HG02571 (cell line): ENCODE results near the gene PIP4K2A.
A peak's percentile ranks its signal among the peaks of the same experiment; 100 is the strongest.

ENCODE experiments used
- ATAC-seq: cut with Tn5 transposase; IDR thresholded peaks from one replicate; pipeline ENCODE4 v1.9.1; 2021; ENCODE audit warnings: mild to moderate bottlenecking, moderate library complexity; ENCODE audit not compliant: unreplicated experiment

PIP4K2A gene

DNA sequence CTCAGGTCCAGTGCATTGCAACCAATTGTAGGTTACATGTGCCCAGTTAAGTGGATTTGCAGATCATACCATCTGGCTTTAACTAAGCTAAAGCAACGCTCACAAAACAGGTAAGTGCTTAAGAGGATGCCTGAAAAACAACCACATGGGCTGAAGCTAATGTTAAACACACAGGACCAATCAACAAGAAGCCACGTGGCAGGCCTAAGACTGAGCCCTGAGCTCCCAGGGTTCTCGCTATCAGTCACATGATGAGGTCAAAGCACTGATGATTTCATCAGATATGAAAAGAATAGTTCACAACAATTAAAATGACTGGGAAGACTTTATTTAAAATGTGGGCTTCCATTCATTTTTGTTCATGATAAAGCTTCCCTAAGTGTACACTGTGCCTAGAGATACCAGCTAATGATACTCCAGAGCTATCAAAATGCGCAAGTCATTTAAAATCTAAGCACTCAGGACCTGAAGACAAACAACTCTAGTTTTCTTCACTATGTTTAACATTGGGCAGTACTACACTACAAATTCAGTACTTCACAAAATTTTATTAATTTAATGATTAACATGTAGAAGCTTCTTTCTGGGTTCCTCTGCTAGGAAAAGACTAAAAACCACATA, 90.6 kb downstream of the PIP4K2A start:
- no peak for ATAC-seq

DNA sequence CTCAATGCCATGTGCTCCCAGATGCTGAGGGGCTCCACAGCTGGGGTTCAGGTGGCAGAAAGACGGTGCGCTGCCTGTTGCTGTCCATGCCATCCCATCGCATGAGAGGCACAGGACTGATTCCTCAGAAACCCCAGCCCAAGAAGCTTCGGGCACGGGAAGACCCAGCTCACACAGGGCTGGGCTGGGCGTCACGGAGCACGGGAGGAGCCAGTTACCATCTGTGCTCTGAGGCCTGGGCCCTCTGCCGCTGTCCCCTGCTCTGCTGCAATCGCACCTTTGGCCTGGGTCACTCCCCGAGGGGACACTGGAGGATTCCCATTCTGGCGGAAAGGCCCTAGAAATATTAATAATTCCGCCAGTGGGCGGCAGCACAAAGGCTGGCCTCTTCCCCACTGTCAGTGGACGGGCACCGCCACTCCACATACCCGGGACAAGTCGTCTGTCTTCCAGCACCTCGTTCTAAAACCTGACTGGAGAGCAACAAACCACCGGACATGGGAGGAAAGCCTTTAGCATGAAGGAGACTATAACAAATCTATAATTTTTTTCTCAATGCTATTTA, 92.1 kb downstream of the PIP4K2A start:
- no peak for ATAC-seq

DNA sequence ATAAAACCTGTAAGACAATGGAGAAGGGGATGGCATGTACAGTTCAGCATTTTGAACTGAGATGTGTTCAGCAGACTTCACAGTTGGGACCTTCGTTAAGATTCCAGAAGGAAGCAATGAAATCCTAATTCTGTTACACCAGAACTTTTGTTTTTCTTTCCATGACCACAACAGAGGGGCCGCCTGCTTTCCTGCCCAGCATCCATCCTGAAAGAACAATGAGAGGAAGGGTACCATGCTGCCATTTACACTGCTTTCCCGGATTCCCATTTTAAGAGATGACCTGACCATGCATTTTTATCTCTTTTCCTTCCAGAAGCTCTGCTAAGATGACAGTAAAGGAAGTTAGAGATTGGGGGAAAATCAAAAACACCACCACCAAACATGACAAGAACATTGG, 92.7 kb downstream of the PIP4K2A start:
- ATAC-seq = no peak

DNA sequence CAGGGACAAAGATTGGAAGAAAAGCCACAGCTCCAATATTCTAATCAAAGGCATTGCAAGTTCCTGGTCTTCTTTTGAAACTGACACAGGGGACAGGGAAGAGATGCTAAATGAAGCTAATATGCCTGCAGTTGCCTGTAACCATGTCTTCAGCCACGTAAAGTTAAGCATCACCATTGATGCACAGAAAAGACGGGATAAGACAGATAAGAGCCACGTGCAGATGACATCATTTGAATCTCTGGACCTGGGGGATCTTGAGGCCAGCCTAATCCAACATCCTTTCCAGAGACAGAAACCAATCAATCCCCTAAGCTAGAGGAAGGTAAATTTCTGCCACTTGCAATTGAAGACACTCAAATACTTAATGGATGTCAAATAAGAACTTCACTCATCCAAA, 93.4 kb downstream of the PIP4K2A start:
- ATAC-seq = no peak

DNA sequence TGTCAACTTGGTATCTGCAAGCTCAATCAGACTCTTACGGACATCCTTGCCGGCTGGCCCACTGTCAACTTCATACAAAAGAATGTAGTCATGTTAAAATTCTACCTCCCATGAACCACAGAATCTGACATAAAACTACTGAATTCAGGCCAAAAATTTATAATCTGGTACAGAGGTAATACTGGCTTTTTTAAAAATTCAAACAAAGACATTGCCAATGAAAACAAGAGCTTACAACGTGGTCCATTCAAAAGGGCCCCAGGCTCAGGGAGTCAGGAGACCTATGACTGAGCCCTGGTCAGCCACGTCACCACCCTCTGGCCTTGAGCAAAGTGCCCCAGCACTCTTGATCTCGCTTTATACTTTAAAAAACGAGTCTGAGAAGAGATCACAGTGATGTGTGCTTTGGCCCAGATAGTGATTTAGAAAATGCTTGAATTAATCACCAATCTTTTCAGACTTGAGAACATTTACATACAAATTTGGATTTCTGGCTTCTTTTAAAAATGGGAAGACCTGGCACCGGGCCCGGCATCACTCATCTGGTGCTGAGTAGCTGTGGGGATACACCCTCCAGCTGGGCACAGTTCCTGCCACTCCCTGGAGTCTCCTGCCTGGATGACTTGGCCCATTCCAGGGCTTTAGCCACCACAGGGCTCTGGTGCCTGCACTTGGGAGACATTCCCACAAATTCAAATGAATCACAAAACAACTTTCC, 94.1 kb downstream of the PIP4K2A start:
- ATAC-seq = no peak

DNA sequence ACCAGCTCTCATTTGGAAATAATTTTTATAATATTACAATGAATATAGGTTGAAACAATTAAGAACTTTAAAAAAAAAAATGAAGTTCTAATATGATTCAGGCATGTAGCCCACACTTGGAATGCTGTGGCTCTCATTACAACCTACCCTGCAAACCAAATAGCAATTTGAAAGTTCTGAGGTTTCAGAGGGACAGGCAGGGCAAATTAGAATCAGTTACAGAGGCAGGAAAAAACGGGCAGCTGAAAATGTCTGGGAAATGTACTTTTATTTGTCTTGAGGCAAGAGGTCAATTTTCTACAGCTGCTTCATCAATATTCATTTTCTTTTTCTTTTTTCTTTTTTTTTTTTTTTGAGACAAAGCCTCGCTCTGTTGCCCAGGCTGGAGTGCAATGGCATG, 95.3 kb downstream of the PIP4K2A start:
- no peak for ATAC-seq

DNA sequence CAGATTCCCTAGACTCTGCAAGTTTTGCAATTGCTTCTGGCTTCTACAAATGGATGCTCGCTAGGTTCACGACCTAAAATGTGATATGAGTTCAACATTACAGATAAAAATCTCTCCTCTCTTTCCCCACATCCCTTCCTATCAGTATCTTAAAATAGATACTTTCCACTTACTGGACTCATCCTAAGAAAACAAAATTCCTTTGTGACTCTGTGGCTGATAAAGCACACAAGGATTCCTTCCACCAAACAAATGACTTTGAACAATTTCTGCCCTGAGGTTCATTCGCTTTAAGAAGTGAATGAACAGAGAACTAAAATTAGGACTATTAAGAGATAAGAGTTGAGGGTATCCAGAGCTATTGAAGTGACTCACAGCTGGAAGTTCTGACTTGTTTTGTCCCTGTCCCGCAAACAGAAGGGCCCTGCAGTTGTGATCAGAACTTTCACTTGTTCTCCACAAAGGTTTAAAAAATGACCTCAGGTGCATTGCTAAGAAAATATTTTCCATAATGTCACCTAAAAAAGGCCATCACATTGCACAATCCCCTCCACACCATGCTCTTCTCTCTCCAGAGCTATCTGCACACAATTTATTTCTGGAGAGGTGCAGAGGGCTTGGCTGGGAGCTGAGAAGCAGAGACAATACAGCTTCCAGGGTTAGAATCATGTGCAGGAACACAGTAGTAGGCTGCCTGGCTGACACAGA, 96.1 kb downstream of the PIP4K2A start:
- ATAC-seq = no peak

DNA sequence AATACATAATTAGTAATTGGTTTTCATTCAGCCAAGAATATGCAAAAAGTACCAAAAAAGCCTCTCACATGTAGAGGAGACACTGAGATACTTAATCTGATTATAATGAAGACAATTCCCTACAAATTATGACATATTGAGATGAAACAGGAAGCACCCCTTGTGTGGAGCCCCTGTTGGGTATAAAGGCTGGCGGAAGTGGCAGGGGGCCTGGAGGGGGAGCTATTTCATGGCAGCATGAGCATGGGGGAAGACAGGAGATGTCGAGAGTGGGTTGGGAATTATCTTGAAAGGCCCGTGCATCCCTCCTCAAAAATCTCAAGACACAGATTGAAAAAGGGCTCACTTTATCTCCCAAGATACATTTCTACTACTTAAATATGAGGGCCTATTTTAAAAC, 96.9 kb downstream of the PIP4K2A start:
- ATAC-seq = no peak

DNA sequence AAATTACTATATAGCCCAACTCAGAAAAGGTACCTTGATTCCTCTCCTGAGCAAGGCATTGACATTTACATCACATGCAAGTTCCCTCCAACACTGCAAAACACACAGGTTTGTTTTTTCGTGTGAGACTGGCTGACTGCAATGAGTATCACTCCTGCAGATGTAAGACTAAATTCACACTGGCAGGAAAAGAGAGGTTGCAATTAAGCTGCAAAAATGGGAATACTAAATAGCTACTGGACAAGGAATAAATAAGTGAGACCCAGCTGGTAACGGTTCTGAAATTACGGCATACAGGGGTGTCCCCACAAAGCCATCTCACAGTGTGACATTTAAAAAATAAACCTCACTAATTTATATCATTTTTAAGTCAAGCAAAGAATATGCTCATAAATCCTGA, 97.3 kb downstream of the PIP4K2A start:
- no peak for ATAC-seq

DNA sequence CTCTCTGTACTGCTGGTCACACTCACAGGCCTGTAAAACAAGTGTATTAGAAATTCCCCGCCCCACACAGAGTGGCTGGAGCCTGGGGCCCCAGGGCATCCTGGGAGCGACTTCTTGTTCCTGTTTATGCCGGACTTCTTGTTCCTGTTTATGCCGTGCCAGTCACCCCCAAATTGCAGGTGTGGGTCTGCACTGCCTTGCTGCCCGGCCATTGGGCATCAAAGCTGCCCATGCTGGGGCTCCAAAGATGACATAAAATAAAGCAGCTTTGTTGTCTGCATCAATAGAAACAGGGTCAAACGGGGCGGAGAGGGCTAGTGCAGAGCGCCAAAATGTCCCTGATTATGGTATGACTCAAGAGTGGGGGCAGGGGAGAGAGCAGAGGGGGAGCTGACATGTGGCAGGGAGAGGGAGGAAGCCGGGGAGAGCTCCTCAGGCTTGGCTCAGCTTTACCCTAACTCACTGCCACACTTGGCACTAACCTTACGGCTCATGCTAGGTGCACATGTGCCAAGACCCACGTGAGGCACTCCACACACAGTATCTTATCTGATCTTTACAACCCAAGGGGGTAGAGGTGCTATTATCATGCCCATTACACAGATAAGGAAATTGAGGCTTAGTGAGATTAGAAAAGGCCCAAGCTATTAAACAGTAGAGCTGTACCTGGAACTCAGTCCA, 98.4 kb downstream of the PIP4K2A start:
- ATAC-seq = peak; percentile 70

DNA sequence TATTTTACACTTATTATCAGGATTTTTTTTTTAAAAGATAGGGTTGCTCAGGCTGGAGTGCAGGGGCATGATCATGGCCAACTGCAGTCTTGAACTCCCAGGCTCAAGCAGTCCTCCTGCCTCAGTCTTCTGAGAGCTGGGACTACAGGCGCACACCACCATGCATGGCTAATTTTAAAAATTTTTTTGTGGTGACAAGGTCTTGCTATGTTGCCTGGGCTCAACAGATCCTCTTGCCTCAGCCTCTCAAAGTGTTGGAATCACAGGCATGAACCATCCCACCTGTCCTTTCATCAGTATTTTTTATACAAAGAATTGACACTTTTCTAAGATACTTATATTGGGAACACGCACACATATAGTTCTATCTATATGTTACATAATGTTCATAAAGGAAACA, 99.3 kb downstream of the PIP4K2A start:
- ATAC-seq = no peak

DNA sequence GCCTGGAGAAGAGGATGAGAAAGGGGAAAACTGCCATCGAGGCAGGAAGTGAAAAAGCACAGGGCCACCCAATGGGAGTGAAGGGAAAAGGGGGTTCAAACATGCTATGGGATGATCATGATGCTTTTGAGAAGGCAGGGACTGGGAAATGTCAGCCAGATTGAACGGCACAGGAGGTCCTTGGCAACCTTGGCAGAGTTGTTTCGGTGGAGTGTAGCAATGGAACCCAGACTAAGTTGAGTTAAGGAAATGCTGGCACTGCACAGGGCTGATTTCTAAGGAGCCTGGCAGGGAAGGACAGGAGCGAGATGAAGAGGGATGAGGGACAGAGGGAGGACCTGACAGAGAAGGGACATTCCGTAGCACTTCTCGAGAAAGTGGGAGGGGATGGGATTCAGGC, 101.4 kb downstream of the PIP4K2A start:
- no peak for ATAC-seq

DNA sequence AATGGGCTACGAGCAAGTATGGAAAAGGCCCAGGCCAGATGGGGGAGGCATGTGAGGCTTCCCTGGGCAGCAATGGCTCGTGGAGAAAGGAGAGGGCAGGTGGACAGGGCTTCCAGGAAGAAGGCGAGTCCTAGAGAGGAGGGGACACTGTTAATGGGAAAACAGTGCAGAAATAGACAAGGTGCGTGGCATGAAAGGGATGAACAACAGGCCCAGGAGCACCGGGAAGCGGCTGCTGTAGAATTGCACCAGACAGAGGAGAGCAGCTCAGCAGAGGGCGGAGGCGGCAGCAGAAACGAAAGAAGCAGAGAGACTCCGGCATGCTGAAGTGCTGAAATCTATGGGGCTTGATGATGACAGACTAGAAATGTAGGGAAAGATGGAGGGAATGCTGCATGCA, 102.1 kb downstream of the PIP4K2A start:
- ATAC-seq = no peak

DNA sequence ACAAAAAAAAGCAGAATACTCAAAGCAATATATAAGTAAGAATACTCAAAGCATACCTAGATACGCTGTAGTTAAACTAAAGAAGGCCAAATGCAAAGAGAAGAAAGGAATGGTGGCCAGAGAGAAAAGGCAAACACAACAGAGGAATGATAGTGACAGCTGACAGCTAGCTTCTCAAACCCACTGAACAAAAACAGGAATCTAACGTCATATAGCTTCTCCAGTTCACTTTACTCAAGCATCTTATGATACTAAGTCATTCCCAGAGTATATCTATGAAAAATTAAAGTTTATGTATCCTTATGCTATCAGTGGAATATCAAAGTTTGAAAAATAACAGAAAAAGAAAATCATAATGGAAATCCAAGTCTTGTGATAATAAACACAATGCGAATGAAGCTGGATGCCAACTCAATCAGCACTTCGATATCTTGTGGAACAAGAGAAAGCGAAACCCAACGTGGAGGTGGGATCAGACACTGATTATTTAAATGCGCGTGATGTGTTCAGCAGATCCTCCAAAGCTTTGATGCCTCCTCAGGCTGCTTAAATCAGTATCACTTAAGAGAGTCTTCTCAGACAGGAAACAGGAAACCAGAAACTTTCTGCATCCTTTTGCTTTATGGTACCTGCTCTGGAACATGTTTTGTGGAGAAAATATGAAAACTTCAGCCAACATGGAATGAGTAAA, 102.8 kb downstream of the PIP4K2A start:
- ATAC-seq = no peak

DNA sequence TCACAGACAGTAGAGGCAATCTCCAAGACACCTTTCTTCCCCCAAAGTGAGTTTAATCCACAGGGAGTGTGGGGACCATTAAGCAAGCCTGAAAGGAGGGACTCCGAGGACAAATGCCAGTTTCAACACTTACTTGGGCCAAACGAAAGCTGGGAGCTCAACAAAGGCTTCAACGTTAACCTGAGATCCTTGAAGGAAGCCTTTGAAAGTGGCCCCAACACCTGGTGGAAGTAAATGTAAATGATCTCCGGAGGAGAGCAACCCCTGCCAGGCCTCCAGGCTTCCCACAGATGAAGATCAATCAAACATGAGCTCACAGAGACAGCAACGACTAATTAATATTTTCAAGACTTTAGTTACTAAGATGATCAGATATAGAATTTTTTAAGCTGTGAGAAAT, 103.8 kb downstream of the PIP4K2A start:
- ATAC-seq = no peak

DNA sequence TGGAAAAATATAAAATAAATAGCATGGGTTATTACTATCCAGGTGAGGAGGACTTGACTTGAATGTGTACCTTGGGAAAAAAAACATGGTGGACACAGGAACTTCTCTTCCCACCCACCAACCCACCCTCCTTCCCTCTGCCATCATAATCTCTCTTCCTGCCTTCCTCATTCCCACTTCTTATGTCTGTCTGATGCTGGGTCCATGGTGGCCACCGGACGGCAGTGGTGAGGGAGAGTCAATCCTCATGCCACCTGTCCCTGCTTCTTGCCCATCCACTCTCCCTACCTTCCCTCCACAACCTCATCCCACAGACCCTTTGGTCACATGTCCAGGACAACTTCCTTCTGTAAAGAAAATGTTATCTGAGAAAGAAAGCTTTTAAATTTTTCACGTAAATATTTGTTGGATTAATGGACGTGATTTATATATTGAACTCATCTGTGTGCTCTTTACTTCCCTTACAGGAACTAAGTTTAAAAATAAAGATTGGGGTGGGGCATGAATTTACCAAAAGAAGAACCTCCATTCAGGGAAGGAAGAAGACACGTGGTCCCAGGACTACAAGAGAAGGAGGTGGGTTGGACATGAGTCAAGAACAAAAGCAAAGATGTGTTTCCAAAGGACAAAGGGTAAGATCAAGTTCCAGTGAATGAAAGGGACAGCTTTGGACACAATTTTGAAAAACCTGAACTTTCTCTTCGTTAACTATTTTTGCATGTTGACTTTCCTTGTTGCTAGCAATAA, 104.5 kb downstream of the PIP4K2A start:
- ATAC-seq = no peak

DNA sequence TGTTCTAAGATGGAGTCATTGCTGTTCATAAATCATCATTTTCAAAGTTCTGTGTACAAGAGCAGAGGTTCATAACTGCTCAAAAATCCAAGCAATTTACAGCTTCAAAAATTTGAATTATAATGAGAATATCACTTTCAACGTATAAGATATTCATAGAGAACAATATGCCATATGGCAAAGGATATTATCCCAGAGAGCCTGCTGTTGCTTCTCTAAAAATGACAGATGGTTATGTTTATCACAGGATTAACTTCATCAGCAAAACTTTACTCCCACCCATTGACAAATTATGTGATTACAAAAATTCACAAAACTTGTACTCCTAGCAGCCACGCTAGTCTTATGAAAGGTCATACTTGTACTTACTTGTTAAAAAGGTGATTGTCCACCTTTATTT, 105.1 kb downstream of the PIP4K2A start:
- ATAC-seq = no peak

DNA sequence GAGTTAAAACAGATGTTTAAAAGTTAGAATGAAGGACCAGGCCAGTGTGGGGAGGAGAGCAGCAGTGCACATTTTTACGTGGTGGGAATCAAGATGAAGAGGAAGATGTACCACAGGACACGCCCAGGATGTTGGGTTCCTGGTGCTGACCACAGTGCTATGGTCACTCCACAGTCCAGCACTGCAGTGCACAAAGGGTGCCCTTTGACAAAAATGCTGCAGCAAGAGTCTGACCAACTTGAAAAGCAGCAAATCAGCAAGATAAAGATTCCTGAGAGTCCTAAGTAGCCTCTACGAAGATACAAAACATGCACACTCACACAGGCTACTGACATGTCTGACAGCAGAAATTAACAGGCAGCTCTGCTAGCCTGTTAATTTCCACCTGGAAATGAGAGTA, 107.1 kb downstream of the PIP4K2A start:
- ATAC-seq = no peak

DNA sequence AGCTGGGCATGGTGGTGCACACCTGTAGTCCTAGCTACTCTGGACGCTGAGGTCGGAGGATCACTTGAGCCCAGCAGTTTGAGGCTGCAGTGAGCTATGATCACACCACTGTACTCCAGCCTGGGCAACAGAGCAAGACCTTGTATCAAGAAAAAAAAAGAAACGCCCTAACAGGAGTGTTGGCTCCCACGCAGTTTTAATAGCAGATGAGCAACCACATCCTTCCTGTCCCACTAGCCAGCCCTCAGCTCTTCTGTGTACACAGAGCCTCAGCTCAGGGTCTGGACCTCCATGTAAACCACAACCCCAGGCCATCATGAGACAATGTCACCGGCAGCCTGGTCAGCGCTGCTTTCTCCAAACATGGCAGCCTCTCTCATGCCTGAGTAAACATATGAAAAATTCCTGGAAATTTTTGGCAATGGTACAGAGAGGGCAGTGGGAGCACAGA, 108.2 kb downstream of the PIP4K2A start:
- peak; percentile 94 for ATAC-seq

DNA sequence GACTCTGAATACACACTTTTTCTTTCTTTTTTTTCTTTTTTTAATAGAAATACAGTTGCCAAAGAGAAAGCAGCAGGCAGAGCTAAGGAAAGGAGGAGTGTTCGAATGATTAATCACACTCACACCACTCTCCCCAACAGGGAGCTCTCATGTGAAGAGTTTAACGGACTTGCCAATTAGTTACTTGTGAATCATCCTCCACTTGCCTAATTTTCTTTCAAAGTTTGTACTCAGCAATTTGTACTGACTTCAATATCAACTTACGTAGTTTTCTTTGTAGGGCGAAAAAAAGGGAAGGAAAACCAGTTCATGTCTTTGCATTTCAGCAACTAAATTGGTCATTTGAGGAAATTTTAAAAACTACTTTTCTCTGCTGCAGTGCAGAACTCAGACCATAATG, 109.2 kb downstream of the PIP4K2A start:
- ATAC-seq = no peak
